NCI-H187 treated with DMSO at 0.1 percent for 48 hours (cell line): Measurements from ENCODE around the gene ADD2.

Experiments
- DNase-seq: peaks from one replicate; lab custom pipeline; 2025; lab: John Stamatoyannopoulos, UW

Gene ADD2

DNA sequence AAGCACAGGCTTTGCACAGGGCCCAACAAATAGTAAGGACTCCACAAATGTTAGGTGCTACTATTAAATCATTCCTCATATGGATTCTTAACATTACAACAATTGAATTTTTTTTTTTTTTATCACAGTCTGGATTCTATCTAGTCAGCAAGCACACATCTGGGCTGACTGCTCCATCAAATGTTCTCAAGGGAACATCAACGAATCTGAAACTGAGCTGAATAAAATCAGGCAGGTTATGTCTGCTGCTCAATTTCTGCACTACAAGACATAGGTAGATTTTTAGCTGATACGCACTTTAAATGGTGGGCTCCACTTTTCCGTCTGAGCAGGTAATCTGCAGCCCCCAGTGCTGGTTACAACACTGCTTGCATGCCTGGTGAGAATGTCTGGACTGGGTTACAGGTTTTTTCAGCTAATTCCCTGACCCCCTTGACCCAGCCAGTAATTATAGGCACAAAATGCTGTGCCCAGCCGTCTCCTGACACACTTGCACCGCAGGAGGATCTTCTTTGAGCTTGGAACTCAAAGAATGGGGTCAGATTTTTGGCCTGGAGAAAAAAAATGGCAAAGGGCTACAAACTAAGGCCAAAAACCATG lies 44.6 kb downstream of the ADD2 start:
- DNase-seq = no peak

GRCh38 chr2:70720124-70720523 lies 47.9 kb downstream of the ADD2 start:
- DNase-seq = no peak

DNA sequence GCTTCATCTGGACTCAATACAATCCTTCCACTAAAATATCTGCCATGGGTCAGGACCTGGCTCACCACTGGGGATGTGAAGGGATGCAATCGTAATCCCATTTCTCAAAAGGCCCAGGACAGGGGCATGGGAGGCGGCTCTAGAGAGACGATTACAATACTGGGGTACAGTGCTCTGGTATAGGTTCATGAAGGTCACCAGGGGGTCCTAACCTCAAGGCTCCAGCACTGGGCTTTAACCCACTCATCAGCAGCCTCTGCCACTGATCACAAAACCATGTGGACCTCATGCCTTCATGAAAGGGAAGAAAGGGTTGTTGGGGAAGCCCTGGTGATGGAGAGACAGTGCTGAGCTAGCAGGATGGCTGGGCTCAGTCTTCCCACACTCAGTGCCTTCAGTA lies 48.8 kb downstream of the ADD2 start:
- no peak for DNase-seq

- DNase-seq = no peak
These were observed 49.3 kb downstream of the ADD2 start for GRCh38 chr2:70718736-70719135.

DNA sequence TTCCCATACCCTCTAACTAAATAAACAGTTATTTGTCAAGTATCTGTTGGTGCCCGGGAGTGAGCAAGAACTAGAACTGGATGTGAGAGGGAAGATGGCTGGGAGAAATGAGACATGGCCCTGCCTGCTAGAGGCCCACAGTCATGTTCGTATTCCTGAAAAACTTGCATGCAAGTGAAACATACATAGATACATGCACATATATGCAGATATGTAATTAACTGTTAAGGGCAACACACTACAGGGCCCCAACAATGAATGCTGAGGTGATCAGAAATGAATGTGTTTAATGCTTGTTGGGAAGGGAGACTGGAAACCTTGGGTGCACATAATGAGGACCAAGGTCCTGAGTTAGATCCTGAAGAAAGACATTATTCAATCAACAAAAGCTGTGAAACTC lies 49.8 kb downstream of the ADD2 start:
- no peak for DNase-seq

- no peak for DNase-seq
These were observed 50.5 kb downstream of the ADD2 start for GRCh38 chr2:70717431-70718038.

GRCh38 chr2:70716951-70717350 lies 51.0 kb downstream of the ADD2 start:
- no peak for DNase-seq

DNA sequence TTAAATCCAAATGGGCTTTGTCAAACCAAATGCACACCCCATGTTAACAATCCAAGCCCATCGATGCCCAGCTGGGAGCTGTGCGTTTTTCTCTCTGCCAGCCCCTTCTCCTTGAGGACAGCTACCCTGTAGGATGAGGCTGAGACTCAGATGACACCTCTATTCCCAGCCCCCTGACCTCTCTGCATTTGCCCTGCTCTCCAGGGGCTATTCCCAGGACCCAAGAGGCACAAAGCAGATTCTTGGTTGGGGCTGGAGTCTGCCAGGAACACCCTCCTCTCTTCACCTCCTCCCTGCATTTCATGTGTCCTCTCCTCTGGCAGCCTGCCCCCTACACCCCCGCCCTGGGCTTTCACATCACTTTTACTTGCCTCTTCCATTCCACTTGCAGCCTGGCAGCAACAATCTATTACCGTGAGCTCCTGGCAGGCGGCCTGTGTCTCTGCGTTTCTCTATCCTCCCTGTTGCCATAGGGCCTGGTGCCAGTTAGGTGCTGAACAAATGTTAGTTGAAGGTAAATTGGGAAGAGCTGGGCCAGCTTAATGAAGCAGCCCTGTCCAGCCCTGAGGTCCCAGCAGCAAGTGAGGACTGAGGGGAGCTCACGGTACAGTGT lies 51.8 kb downstream of the ADD2 start:
- DNase-seq = no peak

GRCh38 chr2:70715071-70715985 lies 52.7 kb downstream of the ADD2 start:
- DNase-seq = no peak

DNA sequence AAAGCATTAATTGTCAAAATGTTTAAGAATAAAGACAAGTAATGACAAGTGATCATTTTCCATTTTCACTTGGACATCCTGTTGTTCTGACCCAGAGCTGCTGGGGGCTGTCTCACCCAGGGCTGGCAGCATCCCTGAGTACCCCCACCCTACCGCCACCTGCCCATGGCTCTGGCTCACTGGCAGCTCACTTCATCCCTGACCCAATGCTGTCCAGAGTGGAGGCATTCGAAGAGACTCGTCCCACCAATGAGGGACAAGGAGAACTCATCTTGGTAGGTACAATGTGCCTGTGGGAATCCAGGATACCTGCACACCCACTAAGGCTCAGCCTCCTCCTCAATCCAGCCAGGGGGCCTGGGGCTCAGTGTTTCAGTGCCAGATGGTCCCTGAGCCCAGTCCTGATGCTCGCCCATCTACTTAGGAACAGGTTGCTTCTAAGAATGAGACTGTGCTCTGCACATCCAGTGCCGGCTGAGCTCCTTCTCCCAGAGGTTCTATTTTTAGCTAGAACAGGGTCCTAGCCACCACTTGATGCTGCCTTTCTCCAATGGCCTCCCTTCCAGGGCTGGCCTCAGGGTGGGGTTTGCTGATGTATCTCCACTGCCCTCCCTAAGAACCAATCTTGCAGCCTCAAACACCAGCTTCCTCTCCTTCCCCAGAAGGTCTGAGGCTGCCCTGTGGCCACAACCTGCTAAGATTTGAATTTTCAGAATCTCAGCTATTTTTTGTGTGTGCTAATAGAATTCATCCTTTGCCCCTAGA lies 53.7 kb downstream of the ADD2 start:
- DNase-seq = no peak

DNA sequence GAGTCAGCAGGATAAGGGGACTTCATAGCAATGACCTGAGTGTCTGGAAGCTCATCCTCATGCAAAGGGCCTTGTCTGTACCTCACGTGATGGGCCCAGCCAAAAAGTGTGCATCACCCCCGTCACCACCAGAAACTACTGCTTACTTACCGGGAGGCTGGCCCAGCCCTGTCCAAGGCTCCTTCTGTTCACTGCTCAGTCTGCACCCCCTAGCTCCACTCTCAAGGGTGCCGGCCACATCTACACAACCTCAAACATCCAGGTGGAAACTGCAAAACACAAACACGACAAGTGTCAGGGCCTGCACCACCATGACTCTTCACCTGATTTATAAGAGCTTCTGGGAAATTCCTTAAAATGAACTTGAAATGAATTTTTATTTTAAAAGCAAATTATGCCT lies 55.1 kb downstream of the ADD2 start:
- DNase-seq = no peak

DNA sequence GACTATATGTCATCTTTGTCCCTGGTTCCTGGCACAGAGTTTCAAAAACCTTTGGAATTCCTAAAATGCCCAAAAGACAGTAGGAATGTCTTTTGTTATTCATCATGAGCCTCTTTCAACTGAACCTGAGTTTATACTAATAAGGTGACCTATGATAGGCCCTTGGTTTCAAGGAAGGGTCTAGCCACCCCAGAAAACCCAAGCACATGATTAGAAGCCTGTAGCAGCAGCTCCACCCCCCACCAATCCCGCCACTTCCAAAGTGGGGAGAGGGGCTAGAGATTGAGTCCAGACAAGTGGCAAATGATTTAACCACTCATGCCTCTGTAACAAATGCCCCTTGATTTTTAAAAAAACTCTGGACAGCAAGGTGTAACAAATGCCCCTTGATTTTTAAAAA lies 56.8 kb downstream of the ADD2 start:
- no peak for DNase-seq

DNA sequence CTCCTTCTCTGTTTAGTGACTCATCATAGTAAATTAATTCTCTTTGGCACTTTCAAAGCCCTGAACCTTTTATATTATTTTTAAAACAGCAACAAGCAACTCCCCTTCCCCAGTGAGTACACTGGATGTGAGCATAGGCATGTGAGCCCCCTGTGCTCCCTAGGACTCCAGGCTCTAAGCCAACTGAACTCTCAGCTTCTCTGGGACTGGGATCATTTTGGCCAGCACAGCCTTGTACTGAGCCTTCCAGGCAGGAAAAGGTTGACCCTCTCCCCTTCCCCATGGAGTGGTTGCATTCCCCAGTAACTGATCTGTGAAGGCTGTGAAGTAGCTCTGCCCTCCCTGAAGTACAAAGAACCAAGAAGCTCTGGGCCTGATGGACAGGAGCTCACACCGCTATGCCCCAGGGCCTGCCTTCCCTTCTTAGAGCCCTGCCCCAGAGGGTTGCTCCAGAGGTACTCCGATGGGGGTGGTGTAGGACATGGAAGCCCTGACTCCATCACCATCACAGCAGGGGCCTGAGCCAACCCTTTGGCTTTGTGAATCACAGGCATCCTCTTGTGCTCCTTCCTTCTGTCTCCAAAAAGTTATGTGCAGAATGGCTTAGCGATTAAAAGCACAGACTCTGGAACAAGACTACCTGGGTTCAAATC lies 57.8 kb downstream of the ADD2 start:
- no peak for DNase-seq

- DNase-seq = no peak
These were observed 58.5 kb downstream of the ADD2 start for GRCh38 chr2:70709275-70710037.

DNA sequence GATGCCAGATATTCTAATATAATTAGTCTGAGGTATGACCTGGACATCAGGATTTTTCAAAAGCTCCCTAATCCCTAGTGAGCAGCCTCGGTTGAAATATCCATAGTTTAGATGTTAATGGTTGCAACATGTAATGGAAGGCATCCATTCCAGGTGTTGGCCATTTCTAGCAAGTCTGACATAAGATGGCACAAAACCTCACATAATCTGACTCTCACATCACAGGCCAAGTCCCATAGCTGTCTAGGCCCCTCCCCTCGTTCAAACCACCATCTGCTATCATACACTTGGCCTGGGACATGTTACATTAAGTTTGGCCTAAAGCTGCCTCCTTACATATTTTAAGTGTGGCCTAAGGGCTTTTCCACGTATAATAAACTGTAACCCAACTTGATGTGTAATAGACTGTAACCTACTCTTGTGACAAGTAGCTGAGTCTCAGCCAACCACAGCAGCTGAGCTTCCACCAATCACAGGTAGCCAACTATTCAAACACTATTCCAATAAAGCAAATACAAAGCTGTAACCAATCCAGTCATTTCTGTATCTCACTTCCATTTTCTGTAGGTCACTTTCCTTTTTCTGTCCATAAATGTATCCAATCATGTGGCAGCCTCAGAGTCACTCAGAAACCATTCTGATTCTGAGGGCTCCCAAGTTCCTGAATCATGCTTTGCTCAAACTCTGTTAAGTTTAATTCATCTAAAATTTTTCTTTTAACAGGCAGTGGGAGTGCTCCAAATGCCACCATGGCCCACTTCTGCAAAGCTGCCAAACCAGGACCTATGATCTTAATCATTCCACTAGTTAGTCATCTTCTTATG lies 59.4 kb downstream of the ADD2 start:
- DNase-seq = no peak

GRCh38 chr2:70707706-70708105 lies 60.3 kb downstream of the ADD2 start:
- DNase-seq = no peak

GRCh38 chr2:70706026-70706795 lies 61.8 kb downstream of the ADD2 start:
- DNase-seq = no peak

DNA sequence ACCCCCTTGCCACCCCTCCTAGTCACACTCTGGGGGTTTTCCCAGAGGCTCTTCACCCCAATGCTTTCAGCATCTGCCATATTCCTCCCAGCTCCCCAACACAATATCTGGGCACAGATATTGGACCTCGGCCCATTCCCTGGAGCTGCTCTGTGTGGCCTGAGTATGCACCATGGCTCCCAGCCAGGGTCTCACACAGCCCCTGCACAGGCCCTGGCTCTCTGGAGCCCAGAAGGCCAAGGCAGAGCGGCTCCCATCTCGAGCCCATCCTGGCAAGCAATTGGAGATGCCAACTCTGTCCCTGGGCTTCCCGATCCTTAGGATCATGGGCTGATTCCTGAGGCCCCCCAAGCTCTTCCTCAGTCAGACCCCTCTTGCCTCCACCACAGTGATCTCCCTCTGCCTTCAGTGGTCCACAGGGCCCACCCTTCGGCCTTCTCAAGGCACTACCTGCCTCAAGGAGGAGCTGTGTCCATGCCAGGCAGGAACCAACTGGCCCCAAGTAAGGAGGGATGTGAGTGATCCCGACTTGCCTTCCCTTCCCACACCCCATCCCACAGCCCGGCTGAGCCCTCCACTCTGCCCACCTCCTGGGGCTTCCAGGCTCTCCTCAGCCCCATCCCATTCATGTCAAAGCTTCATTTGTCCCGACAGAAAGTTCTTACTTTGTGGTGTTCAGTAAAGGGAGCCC lies 62.7 kb downstream of the ADD2 start:
- DNase-seq = no peak
